HG02571 (cell line): ENCODE measurements around the gene NTF3.

Experiments used
- ATAC-seq: cut with Tn5 transposase; IDR thresholded peaks from one replicate; pipeline ENCODE4 v1.9.1; 2021; ENCODE audit warnings: mild to moderate bottlenecking, moderate library complexity; ENCODE audit not compliant: unreplicated experiment

The NTF3 gene

GRCh38 chr12:5432011-5432400, at the start of gene NTF3:
TSS of gene NTF3 (plus strand) at chr12:5432108. CDS start at chr12:5432325, 217 bp downstream.
- no peak for ATAC-seq

DNA sequence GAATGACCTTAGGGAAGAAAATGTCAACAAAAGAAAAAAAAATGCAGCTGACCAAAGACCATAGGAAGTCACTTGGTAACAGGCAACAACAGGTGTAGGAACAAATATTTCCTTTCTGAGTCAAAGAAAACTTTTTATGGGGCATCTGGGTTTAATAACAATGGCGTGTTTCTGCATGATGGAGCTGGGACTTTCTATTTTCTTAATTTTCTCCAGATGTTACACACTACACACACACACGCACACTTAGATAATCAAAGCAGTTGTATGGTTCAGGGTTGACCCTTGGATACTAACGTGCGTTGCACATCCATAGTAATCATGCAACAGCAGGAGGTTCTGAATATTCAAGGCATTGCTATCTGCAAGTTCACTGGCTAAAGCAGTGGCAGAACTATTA, 47.9 kb upstream of the NTF3 start:
- ATAC-seq = no peak

- no peak for ATAC-seq
Measured at GRCh38 chr12:5388581-5389535, 43.0 kb upstream of the NTF3 start.

DNA sequence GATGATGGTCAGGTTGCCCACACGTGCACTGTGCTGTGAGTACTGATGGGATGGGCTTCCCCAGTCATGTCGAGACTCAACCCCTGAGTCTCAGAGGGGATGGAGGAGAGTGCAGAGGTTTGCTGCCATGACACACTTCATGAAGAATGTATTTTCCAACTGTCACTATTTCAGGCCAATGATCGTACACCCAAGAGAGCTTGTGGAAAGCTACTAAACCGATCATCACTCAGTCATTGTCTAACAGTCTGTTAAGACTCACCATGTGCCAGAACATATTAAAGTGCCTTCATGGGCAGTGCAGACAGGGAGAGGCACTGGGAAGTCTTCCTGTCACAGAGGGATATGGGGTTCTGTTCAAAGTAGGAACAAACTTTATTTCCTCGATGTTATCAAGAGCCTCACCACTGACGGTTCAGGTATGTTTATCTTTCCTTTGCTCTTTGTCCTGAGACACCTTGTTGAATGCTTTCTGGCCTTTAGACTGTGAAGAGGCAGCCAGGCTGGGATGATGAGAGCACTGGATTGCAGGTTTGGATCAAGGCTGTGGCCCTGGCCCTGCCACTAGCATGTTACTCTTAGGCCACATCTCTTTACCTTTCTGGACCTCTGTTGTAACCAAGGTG, 41.6 kb upstream of the NTF3 start:
- ATAC-seq = no peak

- no peak for ATAC-seq
Measured at GRCh38 chr12:5391653-5392052, 40.3 kb upstream of the NTF3 start.

DNA sequence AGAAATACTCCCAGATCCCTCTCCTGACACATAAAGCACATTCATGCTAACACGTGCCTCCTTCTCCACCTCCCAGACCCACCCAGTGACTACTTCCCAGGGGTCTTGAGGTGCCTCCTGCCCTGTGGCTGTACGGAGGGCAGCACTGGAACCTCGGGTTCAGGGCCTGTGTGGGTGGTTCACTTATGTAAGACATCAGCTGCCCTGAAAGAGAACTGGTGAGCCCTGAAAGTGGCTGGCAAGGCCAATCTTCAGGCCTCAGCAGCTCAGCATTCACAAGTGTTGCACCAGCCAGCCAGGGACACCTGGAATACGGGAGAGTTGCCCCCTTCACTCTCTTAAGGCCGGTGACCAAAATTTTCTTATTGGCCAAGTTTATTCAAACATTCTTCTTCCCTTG, 38.9 kb upstream of the NTF3 start:
- no peak for ATAC-seq

GRCh38 chr12:5395443-5396271, 36.3 kb upstream of the NTF3 start:
- no peak for ATAC-seq

DNA sequence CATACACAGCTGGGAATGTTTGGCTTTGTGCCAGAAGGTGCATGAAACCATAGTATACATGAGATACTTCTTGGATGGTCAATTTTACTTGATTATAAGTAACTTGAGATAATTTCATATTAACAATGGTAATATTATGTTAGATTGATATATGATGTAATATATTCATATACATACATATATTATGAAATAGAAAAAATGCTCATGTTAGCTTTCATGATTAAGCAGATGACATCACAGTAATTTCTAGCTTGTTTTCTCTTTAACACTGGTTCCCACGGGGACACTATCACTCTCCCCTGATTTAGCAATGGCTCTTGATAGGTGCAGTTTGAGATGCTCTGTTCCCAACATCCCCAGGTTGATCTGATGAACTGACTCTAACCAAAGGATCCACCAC, 35.4 kb upstream of the NTF3 start:
- ATAC-seq = no peak

DNA sequence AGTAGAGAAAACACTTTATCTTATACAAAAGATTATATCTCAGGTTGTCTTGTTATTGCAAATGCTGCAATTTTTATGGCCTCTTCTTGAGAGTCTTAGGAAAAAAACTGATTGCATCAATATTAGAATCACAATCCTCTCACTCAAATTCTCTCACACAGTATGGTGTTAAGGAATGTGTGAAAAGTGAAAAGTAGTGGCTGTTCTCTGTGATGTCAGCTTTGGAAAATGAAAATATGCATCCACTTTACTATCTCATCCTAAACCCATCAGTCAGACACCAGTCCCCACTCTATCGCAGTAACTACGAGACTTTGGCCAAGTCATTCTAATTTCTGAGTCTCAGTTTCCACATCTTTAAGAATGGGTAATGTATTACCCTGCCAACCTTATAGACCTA, 32.6 kb upstream of the NTF3 start:
- ATAC-seq = no peak

GRCh38 chr12:5402009-5402935, 29.6 kb upstream of the NTF3 start:
- no peak for ATAC-seq

- ATAC-seq = no peak
Measured at GRCh38 chr12:5403411-5403810, 28.5 kb upstream of the NTF3 start.

GRCh38 chr12:5407034-5407856, 24.7 kb upstream of the NTF3 start:
- no peak for ATAC-seq

DNA sequence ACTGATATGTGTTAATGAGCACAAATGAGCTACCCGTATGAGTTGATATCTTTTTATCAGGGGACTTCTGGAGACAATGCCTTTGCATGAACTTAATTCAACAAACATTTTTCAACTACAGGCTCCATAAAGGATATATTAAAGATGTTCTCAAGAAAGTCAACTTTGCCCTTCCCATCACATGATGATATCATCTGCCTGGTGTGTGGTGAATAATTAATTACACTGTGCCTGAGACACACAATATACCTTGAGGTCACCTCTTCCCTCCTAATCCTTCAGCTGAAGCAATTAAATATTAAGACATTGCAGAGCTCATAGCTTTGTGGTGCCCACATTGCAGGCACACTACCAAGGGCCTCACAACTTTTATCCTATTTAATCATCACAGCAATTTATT, 22.3 kb upstream of the NTF3 start:
- ATAC-seq = no peak

DNA sequence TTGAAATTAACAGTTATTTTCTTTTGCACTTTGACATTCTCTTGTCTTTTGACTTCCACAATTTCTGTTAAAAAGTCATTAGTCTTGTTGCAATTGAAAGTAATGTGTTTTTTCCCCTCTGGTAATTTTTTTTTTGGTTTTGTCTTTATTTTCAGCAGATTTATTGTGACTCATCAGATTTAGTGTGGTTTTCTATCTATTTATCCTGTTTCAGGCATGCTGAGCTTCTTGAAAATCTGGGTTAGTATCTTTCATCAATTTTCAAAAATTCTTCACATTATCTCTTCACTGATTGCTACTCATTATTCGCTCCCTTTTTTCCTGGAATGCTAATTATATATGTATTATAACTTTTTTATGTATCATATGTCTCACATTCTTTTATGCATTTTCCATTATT, 15.3 kb upstream of the NTF3 start:
- no peak for ATAC-seq

DNA sequence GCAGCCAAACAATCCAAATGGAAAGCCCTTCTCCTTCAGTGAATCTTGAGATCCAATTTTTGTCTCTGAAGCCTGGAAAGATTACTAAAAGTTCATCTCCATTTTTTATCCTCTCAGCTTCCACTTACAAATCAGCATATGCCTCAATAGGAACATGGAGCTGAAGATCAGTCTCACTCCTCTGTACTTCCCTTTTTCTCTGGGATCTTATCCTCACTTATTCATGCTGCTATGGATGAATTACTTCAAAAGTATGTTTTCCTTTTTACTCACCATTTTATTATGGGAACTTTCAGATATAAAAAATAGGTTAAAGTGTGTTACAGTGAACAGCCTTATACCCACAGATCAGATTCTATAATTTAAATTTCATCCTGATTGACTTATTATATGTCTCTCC, 14.4 kb upstream of the NTF3 start:
- ATAC-seq = no peak

- no peak for ATAC-seq
Measured at GRCh38 chr12:5428332-5429221, 3.3 kb upstream of the NTF3 start.

DNA sequence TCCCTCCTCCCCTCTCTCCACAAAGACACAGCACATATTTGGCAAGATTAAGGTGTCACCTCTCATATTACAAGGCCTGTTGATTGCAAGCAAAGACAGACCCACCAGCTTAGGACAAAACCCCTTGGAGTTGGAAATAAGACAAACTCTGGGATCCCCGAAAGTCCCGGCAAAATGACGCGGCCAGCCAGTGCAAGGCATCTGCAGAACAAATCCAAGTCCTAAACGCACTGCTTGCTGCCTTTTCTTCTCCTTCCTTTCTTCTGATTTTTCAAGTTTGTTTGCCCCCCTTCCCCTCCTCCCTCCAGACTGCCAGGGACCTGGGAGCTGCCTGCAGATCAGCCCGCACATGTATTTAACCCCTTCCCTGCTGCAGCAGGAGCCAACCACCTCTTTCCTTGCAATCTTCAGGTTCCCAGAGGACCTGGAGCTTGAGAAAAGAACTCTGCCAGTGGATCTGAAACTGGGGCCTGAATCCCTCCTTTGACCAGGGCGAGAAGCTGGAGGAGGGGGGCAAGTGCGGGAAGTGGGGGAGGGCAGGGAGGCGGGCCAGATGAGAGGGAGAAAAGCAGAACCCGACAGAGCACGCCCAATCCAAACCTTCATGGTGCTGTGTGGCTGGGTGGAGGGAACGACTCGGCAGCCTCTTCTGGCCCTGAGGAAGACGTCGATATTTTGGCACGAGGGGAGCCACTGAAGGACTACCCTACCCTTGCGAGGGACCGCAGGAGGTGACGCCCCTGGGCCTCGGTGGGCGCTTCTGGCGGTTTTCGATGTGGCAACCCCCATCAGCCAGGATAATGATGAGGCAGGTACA, 2.0 kb upstream of the NTF3 start:
- ATAC-seq = no peak
